HG03103 (cell line): ENCODE data around the gene MYT1.
"Not testable (repeated sequence)": the region's sequence is repeated elsewhere in the genome, so short reads cannot be mapped to it uniquely, and the experiment has no call there.

Source experiments
- ATAC-seq: cut with Tn5 transposase; IDR thresholded peaks from one replicate; pipeline ENCODE4 v1.9.1; 2021; ENCODE audit warnings: low read depth; ENCODE audit not compliant: unreplicated experiment

The MYT1 gene

GRCh38 chr20:64228086-64228653, 63.9 kb downstream of the MYT1 start:
- no peak for ATAC-seq

GRCh38 chr20:64228751-64229506, 64.7 kb downstream of the MYT1 start:
- no peak for ATAC-seq

GRCh38 chr20:64229507-64230061, 65.3 kb downstream of the MYT1 start:
- ATAC-seq, result no peak

GRCh38 chr20:64230461-64231145, 66.4 kb downstream of the MYT1 start:
- no peak for ATAC-seq

- ATAC-seq, result no peak
Observed at GRCh38 chr20:64231621-64232550, 67.6 kb downstream of the MYT1 start.

GRCh38 chr20:64232794-64233193, 68.5 kb downstream of the MYT1 start:
- ATAC-seq, result no peak

- ATAC-seq, result no peak
Observed at GRCh38 chr20:64233725-64234124, 69.5 kb downstream of the MYT1 start.

GRCh38 chr20:64234291-64234791, 70.1 kb downstream of the MYT1 start:
- no peak for ATAC-seq

- not testable (repeated sequence) for ATAC-seq
Observed at GRCh38 chr20:64234921-64235565, 70.8 kb downstream of the MYT1 start.

- no peak for ATAC-seq
Observed at GRCh38 chr20:64236137-64237088, 72.2 kb downstream of the MYT1 start.

- no peak for ATAC-seq
Observed at GRCh38 chr20:64237316-64237715, 73.1 kb downstream of the MYT1 start.

GRCh38 chr20:64238115-64238825, 74.0 kb downstream of the MYT1 start:
- ATAC-seq, result no peak

- no peak for ATAC-seq
Observed at GRCh38 chr20:64238851-64239387, 74.7 kb downstream of the MYT1 start.

GRCh38 chr20:64239449-64240242, 75.4 kb downstream of the MYT1 start:
- no peak for ATAC-seq

- no peak for ATAC-seq
Observed at GRCh38 chr20:64240243-64241015, 76.2 kb downstream of the MYT1 start.

GRCh38 chr20:64241061-64241460, 76.8 kb downstream of the MYT1 start:
- no peak for ATAC-seq
